ENCODE results near the gene CFAP157. TPM values are rescaled to one million over a fixed set of nuclear protein-coding genes. Genes with fewer than 3 reads are reported as not detected.

The CFAP157 gene
- polyA plus RNA-seq, 1 of the 3 experiments (the other 2 are of a cell fraction), result 0.25 TPM

DNA sequence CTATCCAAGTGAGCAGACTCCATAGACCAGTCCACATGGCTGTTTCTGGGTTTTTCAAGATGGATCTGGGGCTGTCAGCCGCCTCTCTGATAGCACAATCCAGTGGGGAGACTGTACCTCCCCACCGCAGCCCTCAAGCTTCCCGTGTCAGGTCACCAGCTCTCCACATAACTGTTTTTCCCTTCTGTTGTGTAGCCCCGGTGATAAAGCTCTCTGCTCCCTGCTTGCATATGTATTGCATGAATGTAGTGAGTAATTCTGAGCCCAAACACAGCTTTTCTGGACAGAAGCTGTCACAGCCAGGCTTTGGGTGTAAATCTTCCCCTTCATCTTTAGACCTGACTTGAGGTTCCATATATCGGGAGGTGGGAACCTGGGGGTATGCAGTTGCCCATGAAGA, 23.1 kb upstream of the CFAP157 start:
- DNase-seq, result no peak
- no peak overlapping the region for H2AFZ ChIP-seq (ENCODE audit: low read depth)
- no peak overlapping the region for H3K9ac ChIP-seq
- H3K9me3 ChIP-seq, result no peaks in the 10 kb centered on the region
- no peaks in the 10 kb centered on the region for H3K27me3 ChIP-seq (ENCODE audit: insufficient read depth)
- no peaks in the 10 kb centered on the region for H4K20me1 ChIP-seq (ENCODE audit: insufficient read depth)
- no peaks in the 10 kb centered on the region for H3K79me2 ChIP-seq (ENCODE audit: insufficient read depth)
- H3K4me3 ChIP-seq (ENCODE audit: low read depth in 2 of 2, low read length in 1 of 2), result no peak overlapping the region
- POLR2A ChIA-PET, result interaction anchor here (1.0 kb wide), 1 partner anchor 8 kb away, joined by 3 read pairs; no protein-coding TSS in a partner anchor
- no peak overlapping the region for H3K27ac ChIP-seq (ENCODE audit: low read depth in 2 of 2, low read length in 1 of 2)
- no peaks in the 10 kb centered on the region for H3F3A ChIP-seq (replicated peaks; ENCODE audit: insufficient read depth)
- no peaks in the 10 kb centered on the region for H3K9me2 ChIP-seq
- H3K36me3 ChIP-seq (replicated peaks in 1 of 2; ENCODE audit: control insufficient read depth in 1 of 2, insufficient read depth in 2 of 2, low read length in 1 of 2), result peaks cover 10 to 63% of the 10 kb centered on the region in 2 experiments
- H3K4me1 ChIP-seq (ENCODE audit: control insufficient read depth in 1 of 2, insufficient read depth in 2 of 2, low read depth in 1 of 2, low read length in 1 of 2), result peaks cover 0 to 3% of the 10 kb centered on the region in 2 experiments; a peak in 1 of 4 replicates
- CTCF ChIA-PET, result interaction anchor here (1.0 to 2.2 kb wide), 3 partner anchors 47 to 51 kb away, joined by 3 to 8 read pairs (median 3); partner anchors contain the start of gene TOR2A
- 96% methylated on average over 4 of the region's 5 CpGs for WGBS (ENCODE audit: low lambda C conversion rate)
- TF ChIP-seq TEAD4 (IDR thresholded peaks at IDR 0.05; ENCODE audit: borderline replicate concordance, insufficient read depth) (no peak), EP300 (IDR thresholded peaks at IDR 0.05; ENCODE audit: borderline replicate concordance in 1 of 2, low read depth in 1 of 2, low read length in 1 of 2) (no peak), EZH2phosphoT487 (IDR thresholded peaks at IDR 0.05; ENCODE audit: borderline replicate concordance, low read depth) (no peak), CTCF (IDR thresholded peaks at IDR 0.05) (no peak), MEF2A (IDR thresholded peaks at IDR 0.05; ENCODE audit: borderline replicate concordance, low read depth) (no peak)
- no peak overlapping the region for H3K4me2 ChIP-seq

DNA sequence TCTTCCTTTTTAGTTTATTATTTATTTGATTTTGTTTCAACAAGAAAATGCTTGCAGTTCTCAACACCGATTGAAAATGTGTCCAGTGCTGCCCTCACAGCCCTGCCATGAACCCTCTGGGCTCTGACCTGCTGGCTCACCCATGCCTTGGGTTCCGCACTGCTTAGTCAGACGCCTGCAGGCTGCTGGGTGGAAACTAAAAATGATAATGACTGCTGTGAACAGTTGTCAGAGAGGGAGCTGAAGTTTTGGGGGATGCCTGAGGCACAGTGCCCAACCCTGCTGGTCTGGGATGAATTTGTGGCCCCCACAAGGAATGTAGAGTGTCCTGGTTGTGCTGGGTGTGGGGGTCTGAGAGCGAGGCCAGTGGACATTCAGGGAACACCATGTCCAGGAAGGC, 22.2 kb upstream of the CFAP157 start:
- no peak overlapping the region for H3K4me2 ChIP-seq
- no peaks in the 10 kb centered on the region for H3F3A ChIP-seq (replicated peaks; ENCODE audit: insufficient read depth)
- TF ChIP-seq EZH2phosphoT487 (IDR thresholded peaks at IDR 0.05; ENCODE audit: borderline replicate concordance, low read depth) (no peak), POLR2AphosphoS5 (IDR thresholded peaks at IDR 0.05; ENCODE audit: low read depth, low read length) (no peak), GABPA (IDR thresholded peaks at IDR 0.05; ENCODE audit: low read depth) (no peak), EP300 (IDR thresholded peaks at IDR 0.05; ENCODE audit: borderline replicate concordance in 1 of 2, low read depth in 1 of 2, low read length in 1 of 2) (no peak)
- peaks cover 0 to 3% of the 10 kb centered on the region in 2 experiments; a peak in 1 of 4 replicates for H3K4me1 ChIP-seq (ENCODE audit: control insufficient read depth in 1 of 2, insufficient read depth in 2 of 2, low read depth in 1 of 2, low read length in 1 of 2)
- no peak for DNase-seq
- ChIA-PET POLR2A (no interaction called here), CTCF (interaction anchor here (1.0 to 2.2 kb wide), 2 partner anchors 46 to 50 kb away, joined by 3 to 8 read pairs; partner anchors contain the start of gene TOR2A)
- H3K9ac ChIP-seq, result no peak overlapping the region
- H3K4me3 ChIP-seq (ENCODE audit: low read depth in 2 of 2, low read length in 1 of 2), result no peak overlapping the region
- H3K36me3 ChIP-seq (replicated peaks in 1 of 2; ENCODE audit: control insufficient read depth in 1 of 2, insufficient read depth in 2 of 2, low read length in 1 of 2), result peaks cover 12 to 61% of the 10 kb centered on the region in 2 experiments
- no peaks in the 10 kb centered on the region for H3K9me2 ChIP-seq
- H3K79me2 ChIP-seq (ENCODE audit: insufficient read depth), result no peaks in the 10 kb centered on the region
- H3K9me3 ChIP-seq, result no peaks in the 10 kb centered on the region
- 79% methylated on average over 4 of the region's 4 CpGs for WGBS (ENCODE audit: low lambda C conversion rate)
- H3K27me3 ChIP-seq (ENCODE audit: insufficient read depth), result no peaks in the 10 kb centered on the region
- no peak overlapping the region for H2AFZ ChIP-seq (ENCODE audit: low read depth)
- no peak overlapping the region for H3K27ac ChIP-seq (ENCODE audit: low read depth in 2 of 2, low read length in 1 of 2)
- H4K20me1 ChIP-seq (ENCODE audit: insufficient read depth), result no peaks in the 10 kb centered on the region
